ENCODE data around the gene CAMK1. TPM values are rescaled to one million over a fixed set of nuclear protein-coding genes. Genes with fewer than 3 reads are reported as not detected.

Gene CAMK1
- total RNA-seq, 1 donor from 2014 or later: 12.3 TPM

- Histone ChIP-seq H3K27ac (replicated peaks) (peak within 1 kb of the TSS; percentile 99), H3K9me3 (replicated peaks) (no peaks in the 10 kb centered on the region), H3K4me1 (peaks cover 61% of the 10 kb centered on the region), H3K36me3 (peaks cover 55% of the 10 kb centered on the region), H3K27me3 (ENCODE audit: low read depth) (no peaks in the 10 kb centered on the region), H3K4me3 (peak within 1 kb of the TSS; percentile 98)
- intact Hi-C loops (cut with micrococcal nuclease): no loop called here
- TF ChIP-seq CTCF (IDR thresholded peaks at IDR 0.05; ENCODE audit: borderline replicate concordance): peak; percentile 33
- peak; percentile 94 for DNase-seq
These were observed 22.8 kb upstream of the CAMK1 start, which contains the start of the genes ARPC4 and TADA3 for GRCh38 chr3:9792405-9793160. TSS of gene ARPC4 (plus strand) at chr3:9793082. CDS start at chr3:9793122, 40 bp downstream. TSS of gene TADA3 (minus strand) at chr3:9792473. CDS start at chr3:9791466, 1,007 bp downstream.

GRCh38 chr3:9791790-9792404 lies 22.1 kb upstream of the CAMK1 start:
- peaks cover 61% of the 10 kb centered on the region for H3K4me1 ChIP-seq
- intact Hi-C loops (cut with micrococcal nuclease): no loop called here

GRCh38 chr3:9791127-9791526 lies 21.4 kb upstream of the CAMK1 start:
- no peak for DNase-seq
- intact Hi-C loops (cut with micrococcal nuclease): no loop called here
- Histone ChIP-seq H3K4me3 (no peak overlapping the region), H3K27ac (replicated peaks) (peak overlapping the region; percentile 99), H3K36me3 (peaks cover 62% of the 10 kb centered on the region), H3K27me3 (ENCODE audit: low read depth) (no peaks in the 10 kb centered on the region), H3K9me3 (replicated peaks) (no peaks in the 10 kb centered on the region), H3K4me1 (peaks cover 57% of the 10 kb centered on the region)
- no peak for TF ChIP-seq CTCF (IDR thresholded peaks at IDR 0.05; ENCODE audit: borderline replicate concordance)

More at GRCh38 chr3:9791790-9792404, 22.1 kb upstream of the CAMK1 start:
- H3K9me3 ChIP-seq (replicated peaks): no peaks in the 10 kb centered on the region
- peaks cover 56% of the 10 kb centered on the region for H3K36me3 ChIP-seq
- H3K4me3 ChIP-seq: peak overlapping the region; percentile 98
- peak overlapping the region; percentile 99 for H3K27ac ChIP-seq (replicated peaks)
- DNase-seq: no peak
- no peak for TF ChIP-seq CTCF (IDR thresholded peaks at IDR 0.05; ENCODE audit: borderline replicate concordance)
- H3K27me3 ChIP-seq (ENCODE audit: low read depth): no peaks in the 10 kb centered on the region

- Histone ChIP-seq H3K27ac (replicated peaks) (no peak overlapping the region), H3K9me3 (replicated peaks) (no peaks in the 10 kb centered on the region), H3K4me1 (peaks cover 24% of the 10 kb centered on the region), H3K4me3 (no peak overlapping the region), H3K27me3 (ENCODE audit: low read depth) (no peaks in the 10 kb centered on the region), H3K36me3 (peaks cover 75% of the 10 kb centered on the region)
- no peak for DNase-seq
- intact Hi-C loops (cut with micrococcal nuclease): no loop called here
- no peak for TF ChIP-seq CTCF (IDR thresholded peaks at IDR 0.05; ENCODE audit: borderline replicate concordance)
These were observed 18.0 kb upstream of the CAMK1 start for GRCh38 chr3:9787714-9788113.

- H3K4me1 ChIP-seq: peaks cover 17% of the 10 kb centered on the region
- intact Hi-C loops (cut with micrococcal nuclease): no loop called here
- H3K27ac ChIP-seq (replicated peaks): no peak overlapping the region
- no peak for TF ChIP-seq CTCF (IDR thresholded peaks at IDR 0.05; ENCODE audit: borderline replicate concordance)
- H3K9me3 ChIP-seq (replicated peaks): no peaks in the 10 kb centered on the region
- DNase-seq: no peak
- no peak overlapping the region for H3K4me3 ChIP-seq
- peaks cover 82% of the 10 kb centered on the region for H3K36me3 ChIP-seq
- no peaks in the 10 kb centered on the region for H3K27me3 ChIP-seq (ENCODE audit: low read depth)
These were observed 17.3 kb upstream of the CAMK1 start for GRCh38 chr3:9786825-9787669.
